HG03460 (cell line): ENCODE data around the gene CYP4F2.
"Not testable (repeated sequence)": the region's sequence is repeated elsewhere in the genome, so short reads cannot be mapped to it uniquely, and the experiment has no call there.

Experiments
- ATAC-seq: cut with Tn5 transposase; IDR thresholded peaks from one replicate; pipeline ENCODE4 v1.9.1; 2021; ENCODE audit not compliant: unreplicated experiment

The CYP4F2 gene

DNA sequence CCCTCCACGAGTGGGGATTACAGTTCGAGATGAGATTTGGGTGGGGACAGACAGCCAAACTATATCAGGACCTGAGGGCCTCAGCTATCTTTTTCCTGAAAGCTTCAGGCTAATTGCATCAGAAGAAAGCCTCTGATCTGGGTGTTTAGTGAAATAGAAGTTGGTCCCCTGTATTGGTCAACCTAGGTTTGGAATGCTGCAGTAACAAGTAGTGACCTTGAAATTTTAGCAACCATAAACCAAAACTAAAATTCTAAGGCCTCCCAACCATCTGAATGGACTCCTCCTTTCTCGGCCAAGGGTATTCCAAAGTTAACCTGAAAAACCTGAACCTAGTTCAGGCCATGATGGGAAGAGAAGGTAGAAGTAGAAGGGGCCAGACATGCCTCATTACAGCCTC is 47.5 kb downstream of the CYP4F2 start:
- no peak for ATAC-seq

DNA sequence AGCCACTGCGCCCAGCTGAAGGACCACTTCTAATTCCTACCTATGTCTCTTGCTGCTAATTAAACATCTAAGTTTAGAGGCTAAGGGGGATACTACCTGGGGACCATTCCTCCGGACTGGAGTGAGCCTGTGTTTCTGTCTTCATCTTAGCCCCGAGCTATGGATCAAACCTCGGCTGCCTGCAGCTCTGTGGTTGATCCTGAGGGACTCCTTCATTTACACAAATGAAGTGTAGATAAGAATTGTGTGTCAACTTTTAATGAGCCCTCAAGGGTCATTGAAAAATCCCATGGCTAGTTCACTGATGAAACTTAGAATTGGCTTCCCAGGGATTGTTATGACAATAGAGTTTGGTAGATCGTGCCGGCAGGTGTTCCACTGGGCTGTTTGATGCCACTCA is 51.0 kb downstream of the CYP4F2 start:
- no peak for ATAC-seq

DNA sequence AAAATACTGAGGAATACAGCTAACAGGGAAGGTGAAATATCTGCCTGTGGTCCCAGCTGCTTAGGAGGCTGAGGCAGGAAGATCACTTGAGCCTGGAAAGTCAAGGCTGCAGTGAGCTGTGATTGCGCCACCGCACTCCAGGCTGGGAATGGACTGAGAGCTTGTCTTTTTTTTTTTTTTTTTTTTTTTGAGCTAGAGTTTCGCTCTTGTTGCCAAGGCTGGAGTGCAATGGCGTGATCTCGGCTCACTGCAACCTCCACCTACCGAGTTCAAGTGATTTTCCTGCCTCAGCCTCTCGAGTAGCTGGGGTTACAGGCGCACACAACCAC is 54.0 kb downstream of the CYP4F2 start:
- ATAC-seq: not testable (repeated sequence)

DNA sequence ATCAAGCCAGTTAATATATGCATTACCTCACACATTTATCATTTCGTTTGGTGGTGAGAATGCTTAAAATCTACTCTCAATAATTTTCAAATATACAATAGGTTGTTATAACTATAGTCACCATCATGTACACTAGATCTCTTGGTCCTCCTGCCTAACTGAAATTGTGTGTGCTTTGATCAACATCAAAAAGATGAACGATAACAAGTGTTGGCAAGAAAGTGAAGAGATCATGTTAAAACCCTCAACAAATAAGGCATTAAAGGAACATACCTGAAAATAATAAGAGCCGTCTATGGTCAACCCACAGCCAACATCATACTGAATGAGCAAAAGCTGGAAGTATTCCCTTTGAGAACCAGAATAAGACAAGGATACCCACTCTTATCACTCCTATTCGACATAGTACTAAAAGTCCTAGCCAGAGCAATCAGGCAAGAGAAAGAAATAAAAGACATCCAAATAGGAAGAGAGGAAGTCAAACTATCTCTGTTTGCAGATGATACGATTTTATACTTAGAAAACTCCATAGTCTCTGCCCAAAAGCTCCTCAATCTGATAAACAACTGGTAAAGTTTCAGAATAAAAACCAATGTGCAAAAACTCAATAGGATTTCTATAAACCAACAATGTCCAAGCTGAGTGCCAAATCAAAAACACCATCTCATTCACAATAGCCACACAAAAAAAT is 54.5 kb downstream of the CYP4F2 start:
- ATAC-seq: no peak

- no peak for ATAC-seq
Observed at GRCh38 chr19:15841875-15842569, 55.9 kb downstream of the CYP4F2 start.

- ATAC-seq: no peak
Observed at GRCh38 chr19:15840833-15841232, 57.0 kb downstream of the CYP4F2 start.

GRCh38 chr19:15839888-15840287 is 58.0 kb downstream of the CYP4F2 start:
- ATAC-seq: not testable (repeated sequence)

DNA sequence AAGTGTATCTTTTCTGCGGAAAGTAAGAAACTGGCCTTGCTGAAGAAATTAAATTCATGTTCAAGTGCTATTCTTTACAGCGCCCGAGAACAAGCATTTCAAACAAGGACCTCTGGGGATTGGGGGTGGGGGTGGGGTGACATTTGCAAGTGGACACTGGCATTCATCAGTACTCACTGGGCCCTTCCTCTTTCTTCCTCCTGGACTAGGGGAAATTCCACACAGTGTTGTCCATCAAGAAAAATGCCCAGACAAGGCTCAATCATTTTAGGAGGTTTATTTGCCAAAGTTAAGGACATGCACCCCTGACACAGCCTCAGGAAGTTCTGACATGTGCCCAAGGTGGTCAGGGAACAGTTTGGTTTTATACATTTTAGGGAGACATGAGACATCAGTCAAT is 59.5 kb downstream of the CYP4F2 start:
- no peak for ATAC-seq

DNA sequence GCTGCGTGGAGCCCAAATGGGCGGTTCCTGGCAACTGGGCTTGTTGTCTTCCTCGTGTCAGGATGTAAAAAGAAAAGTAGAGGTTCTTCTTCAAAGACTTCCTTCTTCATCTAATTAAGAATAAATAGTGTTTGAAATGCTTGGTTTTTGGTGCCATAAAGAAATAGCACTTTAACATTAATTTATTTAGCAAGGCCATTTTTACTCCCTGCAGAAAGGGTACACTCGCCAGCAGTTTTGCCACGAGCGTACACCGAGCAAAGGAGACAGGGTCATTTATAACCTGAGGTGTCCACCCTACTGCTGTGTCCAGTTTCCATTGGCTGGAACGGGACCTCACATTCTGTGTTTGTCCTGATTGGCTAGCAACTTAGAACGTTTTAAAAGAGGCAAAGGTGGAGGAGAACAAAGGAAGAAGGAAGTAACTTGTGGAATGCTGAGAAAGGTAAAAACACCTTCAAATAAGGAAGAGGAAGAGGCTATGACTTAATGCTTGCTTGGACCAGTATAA is 60.6 kb downstream of the CYP4F2 start:
- ATAC-seq: peak; percentile 14

GRCh38 chr19:15836330-15837220 is 61.3 kb downstream of the CYP4F2 start:
- ATAC-seq: peak; percentile 96

GRCh38 chr19:15835565-15836329 is 62.1 kb downstream of the CYP4F2 start:
- not testable (repeated sequence) for ATAC-seq

- ATAC-seq: not testable (repeated sequence)
Observed at GRCh38 chr19:15834232-15834631, 63.6 kb downstream of the CYP4F2 start.

DNA sequence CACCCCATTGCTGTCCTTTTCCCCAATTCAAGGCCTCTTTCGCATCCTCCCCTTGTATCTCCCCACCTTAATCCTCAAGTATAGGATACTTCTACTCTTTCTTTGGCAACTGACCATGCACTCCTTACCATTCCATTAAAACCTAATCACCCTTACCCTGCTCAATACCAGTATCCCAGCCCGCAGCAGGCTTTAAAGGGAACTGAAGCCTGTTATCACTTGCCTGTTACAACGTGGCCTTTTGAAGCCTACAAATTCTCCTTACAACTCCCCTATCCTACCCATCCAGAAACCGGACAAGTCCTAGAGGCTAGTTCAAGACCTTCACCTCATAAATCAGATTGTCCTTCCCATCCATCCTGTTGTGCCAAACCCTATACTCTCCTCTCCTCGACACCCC is 66.2 kb downstream of the CYP4F2 start:
- no peak for ATAC-seq

GRCh38 chr19:15829786-15830185 is 68.1 kb downstream of the CYP4F2 start:
- no peak for ATAC-seq

GRCh38 chr19:15829306-15829698 is 68.6 kb downstream of the CYP4F2 start:
- no peak for ATAC-seq

DNA sequence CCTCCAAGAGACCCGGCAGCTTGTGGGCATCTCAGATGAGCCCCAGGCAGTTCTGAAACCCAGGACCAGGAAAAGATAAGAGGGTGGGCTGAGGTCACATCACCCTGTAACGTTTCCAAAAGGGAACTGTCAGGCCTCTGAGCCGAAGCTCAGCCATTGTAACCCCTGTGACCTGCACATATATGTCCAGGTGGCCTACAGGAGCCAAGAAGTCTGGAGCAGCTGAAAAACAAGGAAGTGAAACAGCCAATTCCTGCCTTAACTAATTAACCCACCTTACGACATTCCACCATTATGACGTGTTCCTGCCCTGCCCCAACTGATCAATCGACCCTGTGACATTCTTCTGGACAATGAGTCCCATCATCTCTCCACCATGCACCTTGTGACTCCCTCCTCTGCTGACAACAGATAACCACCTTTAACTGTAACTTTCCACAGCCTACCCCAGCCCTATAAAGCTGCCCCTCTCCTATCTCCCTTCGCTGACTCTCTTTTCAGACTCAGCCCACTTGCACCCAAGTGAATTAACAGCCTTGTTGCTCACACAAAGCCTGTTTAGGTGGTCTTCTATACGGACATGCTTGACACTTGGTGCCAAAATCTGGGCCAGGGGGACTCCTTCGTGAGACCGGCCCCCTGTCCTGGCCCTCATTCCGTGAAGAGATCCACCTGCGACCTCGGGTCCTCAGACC is 69.1 kb downstream of the CYP4F2 start:
- not testable (repeated sequence) for ATAC-seq

DNA sequence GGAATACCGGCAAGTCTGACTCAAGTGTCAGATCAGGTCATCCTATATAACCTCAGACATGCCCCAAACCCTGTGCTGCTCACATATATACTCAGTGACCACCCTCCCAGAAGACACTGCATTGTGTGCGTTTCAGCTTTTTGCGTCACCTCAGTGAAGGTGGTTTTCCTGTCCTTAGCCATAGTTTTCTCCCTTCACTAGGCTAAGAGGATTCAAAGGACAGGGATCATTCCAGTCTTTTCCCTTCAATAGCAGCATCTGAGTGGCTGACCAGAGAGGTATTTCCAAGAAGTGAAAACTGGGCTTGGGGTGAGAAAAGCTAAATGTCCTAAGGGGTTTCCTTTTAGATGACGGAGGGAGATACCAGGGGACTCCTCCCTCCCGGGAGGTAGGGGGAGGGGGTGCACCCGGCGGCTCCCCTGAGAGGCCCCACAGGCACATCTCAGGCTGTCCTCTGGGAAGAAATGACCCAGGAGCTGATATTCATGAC is 69.7 kb downstream of the CYP4F2 start:
- no peak for ATAC-seq
